Neural crest cell (in vitro differentiated cells): ENCODE data around the gene ZIC5. TPM values are rescaled to one million over a fixed set of nuclear protein-coding genes. Genes with fewer than 3 reads are reported as not detected.

Experiments
- DNase-seq: peaks from one replicate; pipeline ENCODE4 v3.0.0; 2021; ENCODE audit warnings: low read depth, mixed read lengths, low spot score
- H3K27ac Mint-ChIP-seq: one replicate; pipeline ENCODE4 v1.8.0; 2021; ENCODE audit warnings: mild to moderate bottlenecking, mixed read lengths; ENCODE audit not compliant: unreplicated experiment
- H3K27me3 Mint-ChIP-seq: 2 replicates; pipeline ENCODE4 v1.8.0; 2021; ENCODE audit warnings: low read depth, mild to moderate bottlenecking, mixed read lengths
- H3K36me3 Mint-ChIP-seq: 2 replicates; pipeline ENCODE4 v1.8.0; 2021; ENCODE audit warnings: low read depth, mild to moderate bottlenecking, mixed read lengths
- H3K4me1 Mint-ChIP-seq: 2 replicates; pipeline ENCODE4 v1.8.0; 2021; ENCODE audit warnings: mixed read lengths
- H3K4me3 Mint-ChIP-seq: one replicate; pipeline ENCODE4 v1.8.0; 2021; ENCODE audit warnings: mild to moderate bottlenecking, mixed read lengths
- H3K9me3 Mint-ChIP-seq: 2 replicates; pipeline ENCODE4 v1.8.0; 2021; ENCODE audit warnings: mixed read lengths
- total RNA-seq: library from RNA; stranded (reverse); gene quantifications from 2 replicates; pipeline ENCODE4 v1.2.1, GENCODE V29; 2021
- TF ChIP-seq, protein P1 (sequence below): fragments of 200-600 bp; sonication (generic); conservative IDR thresholded peaks from 2 replicates; pipeline ENCODE4 v1.5.0; 2021; ENCODE audit warnings: antibody characterized with exemption, mild to moderate bottlenecking

Gene ZIC5
- total RNA-seq, 1 donor from 2014 or later = 6.7 TPM

DNA sequence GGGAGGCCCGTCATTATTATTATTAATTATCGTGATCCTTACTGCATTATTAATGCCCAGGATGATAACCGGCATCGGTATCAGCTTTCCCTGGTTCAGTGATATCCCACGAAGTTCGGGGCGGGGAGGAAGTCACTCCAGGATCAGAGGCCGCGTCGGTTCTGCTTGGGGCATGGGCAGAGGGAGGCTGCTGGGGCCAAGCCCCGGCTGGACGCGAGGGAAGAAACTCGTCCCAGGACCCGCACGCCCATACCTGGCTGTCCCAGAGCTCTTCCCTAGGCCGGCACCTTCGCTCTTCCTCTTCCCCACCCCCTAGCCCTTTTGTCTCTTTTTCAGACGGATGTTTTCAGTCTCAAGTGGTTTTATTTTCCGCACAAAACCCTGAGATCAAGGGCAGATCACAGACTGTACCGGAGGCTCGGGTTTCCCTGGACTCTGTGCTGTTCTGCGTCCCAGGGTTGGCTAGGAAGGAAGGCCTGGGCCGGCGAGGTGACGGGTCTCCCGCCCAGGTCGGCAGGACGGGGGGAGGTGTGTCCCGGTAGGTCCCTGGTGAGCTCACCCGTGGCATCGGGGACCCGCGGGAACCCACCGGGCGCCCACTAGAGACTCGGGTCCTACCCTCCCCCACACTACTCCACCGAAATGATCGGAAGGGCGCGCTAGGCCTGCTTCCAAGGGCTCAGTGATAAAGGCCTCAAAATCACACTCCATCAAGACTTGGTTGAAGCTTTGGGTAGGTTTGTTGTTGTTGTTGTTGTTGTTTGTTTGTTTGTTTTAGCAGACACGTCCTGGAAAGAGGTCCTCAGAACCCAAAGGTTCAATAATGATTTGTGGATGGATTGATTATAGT, 17.9 kb upstream of the ZIC5 start:
- peaks cover 95% of the 10 kb centered on the region for H3K27me3 Mint-ChIP-seq
- H3K27ac Mint-ChIP-seq = no peak overlapping the region
- H3K4me1 Mint-ChIP-seq = peaks cover 45% of the 10 kb centered on the region

DNA sequence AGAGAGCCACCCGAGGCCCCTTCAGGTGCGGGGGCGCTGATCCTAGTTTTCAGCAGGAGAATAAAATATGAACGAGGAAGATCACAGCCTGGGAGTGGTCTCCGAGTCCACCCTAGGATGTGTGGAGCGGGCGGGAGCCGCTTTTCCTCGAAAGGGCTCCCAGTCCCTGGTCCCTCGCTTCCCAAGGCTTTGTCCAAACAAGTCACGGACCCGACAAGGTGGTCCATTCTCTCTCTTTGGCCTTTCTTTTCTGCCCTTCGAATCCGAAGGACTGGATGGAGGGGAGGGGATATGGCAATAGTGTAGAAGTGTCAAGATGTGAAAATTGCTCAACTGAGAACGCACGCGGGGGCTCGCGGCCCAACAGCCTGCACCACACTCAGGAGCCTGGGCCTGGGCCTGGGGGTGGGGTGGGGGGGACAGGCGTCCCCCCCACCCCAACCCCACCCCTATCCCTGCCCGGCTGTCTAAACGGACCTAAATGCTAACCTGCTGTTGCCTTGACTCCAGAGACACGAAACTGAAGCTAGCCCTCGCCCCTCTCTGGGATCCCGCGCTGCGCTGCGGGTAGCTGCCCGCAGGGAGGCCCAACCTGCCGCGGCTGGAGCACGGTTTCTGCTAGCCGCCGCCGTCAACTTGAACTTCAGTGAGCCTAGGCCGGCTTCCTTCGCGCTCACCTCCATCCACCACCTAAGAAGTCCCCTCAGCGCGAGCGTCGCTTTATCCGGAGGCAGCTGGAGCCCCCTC, 17.1 kb upstream of the ZIC5 start:
- peaks cover 95% of the 10 kb centered on the region for H3K27me3 Mint-ChIP-seq
- DNase-seq = no peak
- H3K27ac Mint-ChIP-seq = no peak overlapping the region
- TF ChIP-seq, protein P1, sequence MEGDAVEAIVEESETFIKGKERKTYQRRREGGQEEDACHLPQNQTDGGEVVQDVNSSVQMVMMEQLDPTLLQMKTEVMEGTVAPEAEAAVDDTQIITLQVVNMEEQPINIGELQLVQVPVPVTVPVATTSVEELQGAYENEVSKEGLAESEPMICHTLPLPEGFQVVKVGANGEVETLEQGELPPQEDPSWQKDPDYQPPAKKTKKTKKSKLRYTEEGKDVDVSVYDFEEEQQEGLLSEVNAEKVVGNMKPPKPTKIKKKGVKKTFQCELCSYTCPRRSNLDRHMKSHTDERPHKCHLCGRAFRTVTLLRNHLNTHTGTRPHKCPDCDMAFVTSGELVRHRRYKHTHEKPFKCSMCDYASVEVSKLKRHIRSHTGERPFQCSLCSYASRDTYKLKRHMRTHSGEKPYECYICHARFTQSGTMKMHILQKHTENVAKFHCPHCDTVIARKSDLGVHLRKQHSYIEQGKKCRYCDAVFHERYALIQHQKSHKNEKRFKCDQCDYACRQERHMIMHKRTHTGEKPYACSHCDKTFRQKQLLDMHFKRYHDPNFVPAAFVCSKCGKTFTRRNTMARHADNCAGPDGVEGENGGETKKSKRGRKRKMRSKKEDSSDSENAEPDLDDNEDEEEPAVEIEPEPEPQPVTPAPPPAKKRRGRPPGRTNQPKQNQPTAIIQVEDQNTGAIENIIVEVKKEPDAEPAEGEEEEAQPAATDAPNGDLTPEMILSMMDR = no peak
- peak overlapping the region; percentile 79 for H3K4me3 Mint-ChIP-seq
- peaks cover 12% of the 10 kb centered on the region for H3K36me3 Mint-ChIP-seq
- H3K4me1 Mint-ChIP-seq = peaks cover 53% of the 10 kb centered on the region
- no peaks in the 10 kb centered on the region for H3K9me3 Mint-ChIP-seq

More for the DNA sequence above, 17.9 kb upstream of the ZIC5 start:
- peak overlapping the region; percentile 79 for H3K4me3 Mint-ChIP-seq
- H3K9me3 Mint-ChIP-seq = no peaks in the 10 kb centered on the region
- peaks cover 6% of the 10 kb centered on the region for H3K36me3 Mint-ChIP-seq
- TF ChIP-seq, protein P1 = no peak
- no peak for DNase-seq

DNA sequence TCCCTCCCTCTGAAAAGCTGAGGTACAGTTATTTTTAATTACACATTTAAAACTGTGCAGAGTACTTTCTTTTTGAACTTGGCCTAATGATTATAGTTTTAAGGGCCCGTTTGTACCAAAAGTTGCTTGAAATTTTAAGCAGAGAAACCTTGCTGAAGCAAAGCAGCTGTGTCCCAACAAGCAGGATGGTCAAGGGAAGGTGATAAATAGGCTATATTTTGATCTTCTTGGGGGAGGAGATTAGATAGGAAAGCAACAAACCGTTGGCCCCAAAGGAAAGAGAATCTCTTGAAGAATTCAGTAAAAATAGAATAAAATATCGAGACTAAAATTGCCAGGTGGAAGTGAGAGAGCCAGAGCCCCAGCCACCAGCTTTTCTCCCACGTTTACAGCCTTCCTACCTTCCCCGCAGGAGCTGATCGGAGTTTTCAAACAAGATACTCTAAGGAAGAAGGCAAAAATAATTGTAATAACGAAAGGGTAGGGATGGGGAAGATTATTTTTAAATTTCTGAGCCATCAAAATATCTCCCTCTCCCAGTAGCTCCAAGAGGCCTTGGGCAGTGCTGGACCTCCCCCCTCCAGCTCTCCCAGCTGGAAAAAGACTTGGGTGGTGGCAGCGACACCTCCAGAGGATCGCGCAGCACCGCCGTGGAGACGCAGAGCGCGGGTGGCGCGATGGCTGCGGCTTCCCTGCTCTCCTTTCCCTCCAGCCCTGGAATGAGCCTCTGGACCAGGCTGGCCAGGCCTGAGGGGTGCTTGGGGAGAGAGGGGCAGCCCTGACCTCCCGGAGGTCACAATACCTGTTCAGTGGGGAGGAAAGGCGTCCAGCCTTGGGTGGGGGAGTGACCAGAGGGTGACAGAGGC, 15.8 kb upstream of the ZIC5 start:
- TF ChIP-seq, protein P1 = no peak
- Mint-ChIP-seq H3K27ac (no peak overlapping the region), H3K4me1 (peaks cover 61% of the 10 kb centered on the region), H3K9me3 (no peaks in the 10 kb centered on the region), H3K27me3 (peaks cover 95% of the 10 kb centered on the region), H3K4me3 (peak overlapping the region; percentile 76), H3K36me3 (peaks cover 12% of the 10 kb centered on the region)
- DNase-seq = no peak

DNA sequence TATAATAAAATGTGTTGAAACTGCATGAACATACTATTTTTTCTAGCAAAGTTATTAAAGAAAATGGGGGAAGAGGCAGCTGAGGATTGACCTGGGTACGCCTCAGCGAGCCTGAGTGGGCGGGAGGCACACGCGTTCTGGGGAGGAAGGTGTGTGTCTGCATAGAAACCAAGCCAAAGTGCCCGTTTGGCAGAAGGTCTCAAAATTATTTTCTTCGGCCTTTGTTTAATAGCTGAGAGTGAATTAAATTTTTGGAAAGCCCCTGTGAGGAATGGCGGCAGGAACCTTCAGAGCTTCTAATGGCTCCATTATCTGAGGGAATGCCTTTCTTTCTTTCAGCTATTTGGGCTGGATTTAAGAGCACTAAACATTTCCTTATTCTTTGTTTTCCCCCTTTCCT, 15.2 kb upstream of the ZIC5 start:
- TF ChIP-seq, protein P1 = no peak
- H3K9me3 Mint-ChIP-seq = no peaks in the 10 kb centered on the region
- peaks cover 89% of the 10 kb centered on the region for H3K27me3 Mint-ChIP-seq
- peaks cover 56% of the 10 kb centered on the region for H3K4me1 Mint-ChIP-seq
- H3K36me3 Mint-ChIP-seq = peaks cover 12% of the 10 kb centered on the region
- no peak for DNase-seq
- H3K4me3 Mint-ChIP-seq = peak overlapping the region; percentile 76
- H3K27ac Mint-ChIP-seq = no peak overlapping the region

DNA sequence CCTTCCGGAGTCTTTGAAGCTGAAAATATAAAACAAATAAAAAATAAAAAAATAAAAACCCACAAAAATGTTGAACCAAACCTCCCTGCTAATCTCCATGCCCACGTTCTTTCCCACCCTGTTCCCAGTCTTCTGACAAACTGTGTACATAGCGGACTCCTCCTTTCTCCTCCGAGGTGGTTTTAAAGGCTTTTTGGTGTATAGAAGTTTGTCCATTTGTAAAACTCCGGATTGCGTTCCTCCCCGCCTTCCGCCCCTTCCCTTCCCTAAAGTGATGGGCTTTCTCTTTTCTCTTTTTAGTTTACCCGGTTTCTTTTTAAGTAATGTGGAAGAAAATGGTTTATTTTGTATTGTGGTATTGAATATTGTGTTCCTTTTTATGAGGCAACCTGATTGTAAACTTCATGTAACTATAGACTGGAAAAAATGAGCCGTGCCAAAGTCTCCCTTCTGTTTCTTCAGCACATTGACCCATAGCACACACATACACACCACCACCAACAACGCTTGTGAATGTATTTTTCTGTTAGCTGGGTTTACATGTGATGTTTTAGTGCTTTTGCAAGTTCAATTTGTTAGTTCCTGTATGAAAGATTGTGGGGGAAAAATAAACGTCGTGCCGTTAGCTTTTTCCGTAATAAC, 14.4 kb upstream of the ZIC5 start:
- H3K4me3 Mint-ChIP-seq = peak overlapping the region; percentile 86
- no peaks in the 10 kb centered on the region for H3K9me3 Mint-ChIP-seq
- no peak overlapping the region for H3K27ac Mint-ChIP-seq
- H3K27me3 Mint-ChIP-seq = peaks cover 83% of the 10 kb centered on the region
- DNase-seq = no peak
- TF ChIP-seq, protein P1 = no peak
- peaks cover 54% of the 10 kb centered on the region for H3K4me1 Mint-ChIP-seq
- H3K36me3 Mint-ChIP-seq = peaks cover 12% of the 10 kb centered on the region
